ENCODE measurements around the gene ABHD10.

DNA sequence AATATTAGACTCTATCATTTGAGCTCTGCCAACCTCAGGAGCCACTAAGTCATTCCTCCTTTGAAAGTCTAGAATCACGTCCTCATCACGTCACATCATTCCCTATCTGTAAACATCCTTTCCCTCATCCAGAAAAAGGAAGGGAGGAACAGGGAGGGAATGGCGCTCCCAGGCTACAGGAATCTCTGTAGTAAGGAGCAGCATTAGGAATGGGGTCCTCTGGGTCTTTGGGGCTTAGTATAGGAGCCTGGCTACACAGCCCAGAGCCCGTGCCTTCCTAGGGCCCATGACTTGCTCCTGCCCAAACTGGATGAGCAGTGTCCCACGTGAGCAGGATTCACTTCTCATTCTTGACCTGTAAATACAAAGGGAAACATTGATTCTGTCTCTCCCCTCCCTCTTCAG, 21.5 kb downstream of the ABHD10 start:
- TF ChIP-seq, protein P1, sequence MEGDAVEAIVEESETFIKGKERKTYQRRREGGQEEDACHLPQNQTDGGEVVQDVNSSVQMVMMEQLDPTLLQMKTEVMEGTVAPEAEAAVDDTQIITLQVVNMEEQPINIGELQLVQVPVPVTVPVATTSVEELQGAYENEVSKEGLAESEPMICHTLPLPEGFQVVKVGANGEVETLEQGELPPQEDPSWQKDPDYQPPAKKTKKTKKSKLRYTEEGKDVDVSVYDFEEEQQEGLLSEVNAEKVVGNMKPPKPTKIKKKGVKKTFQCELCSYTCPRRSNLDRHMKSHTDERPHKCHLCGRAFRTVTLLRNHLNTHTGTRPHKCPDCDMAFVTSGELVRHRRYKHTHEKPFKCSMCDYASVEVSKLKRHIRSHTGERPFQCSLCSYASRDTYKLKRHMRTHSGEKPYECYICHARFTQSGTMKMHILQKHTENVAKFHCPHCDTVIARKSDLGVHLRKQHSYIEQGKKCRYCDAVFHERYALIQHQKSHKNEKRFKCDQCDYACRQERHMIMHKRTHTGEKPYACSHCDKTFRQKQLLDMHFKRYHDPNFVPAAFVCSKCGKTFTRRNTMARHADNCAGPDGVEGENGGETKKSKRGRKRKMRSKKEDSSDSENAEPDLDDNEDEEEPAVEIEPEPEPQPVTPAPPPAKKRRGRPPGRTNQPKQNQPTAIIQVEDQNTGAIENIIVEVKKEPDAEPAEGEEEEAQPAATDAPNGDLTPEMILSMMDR (IDR thresholded peaks at IDR 0.05; ENCODE audit: borderline replicate concordance, extremely low read depth, low read length, poor library complexity, severe bottlenecking) = no peak
- TF ChIP-seq EZH2 (IDR thresholded peaks at IDR 0.05; ENCODE audit: borderline replicate concordance, low read depth, low read length, severe bottlenecking) = no peak

Measured in DND-41 (cell line).